ENCODE results near the gene FAM222B. TPM values are rescaled to one million over a fixed set of nuclear protein-coding genes. Genes with fewer than 3 reads are reported as not detected.

Gene FAM222B
- total and polyA plus RNA-seq, 7 donors, result 5.0 to 16.2 (median 11.9) TPM

DNA sequence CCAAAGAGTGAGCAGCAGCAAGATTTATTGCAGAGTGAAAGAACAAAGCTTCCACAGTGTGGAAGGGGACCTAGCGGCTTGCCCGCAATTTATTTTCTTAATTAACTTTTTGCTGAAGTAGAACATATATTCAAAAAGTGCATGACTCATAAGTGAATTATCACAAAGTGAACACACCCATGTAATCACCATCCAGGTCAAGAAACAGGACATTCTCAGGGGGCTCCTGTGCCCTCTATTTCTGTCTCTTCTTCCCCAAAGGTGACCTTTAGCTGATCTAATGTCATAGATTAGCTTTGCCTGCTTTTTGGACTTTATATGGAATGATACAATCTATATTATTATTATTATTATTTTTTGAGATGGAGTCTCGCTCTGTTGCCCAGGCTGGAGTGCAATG is 32.2 kb upstream of the FAM222B start:
- intact Hi-C loops (cut with DNase I), result no loop called here
- no peaks in the 10 kb centered on the region for H3K9me3 ChIP-seq
- TF ChIP-seq POLR2A (IDR thresholded peaks at IDR 0.05), result no peak
- no peak for TF ChIP-seq POLR2AphosphoS5 (IDR thresholded peaks at IDR 0.05)
- TF ChIP-seq EP300 (IDR thresholded peaks at IDR 0.05), result no peak

DNA sequence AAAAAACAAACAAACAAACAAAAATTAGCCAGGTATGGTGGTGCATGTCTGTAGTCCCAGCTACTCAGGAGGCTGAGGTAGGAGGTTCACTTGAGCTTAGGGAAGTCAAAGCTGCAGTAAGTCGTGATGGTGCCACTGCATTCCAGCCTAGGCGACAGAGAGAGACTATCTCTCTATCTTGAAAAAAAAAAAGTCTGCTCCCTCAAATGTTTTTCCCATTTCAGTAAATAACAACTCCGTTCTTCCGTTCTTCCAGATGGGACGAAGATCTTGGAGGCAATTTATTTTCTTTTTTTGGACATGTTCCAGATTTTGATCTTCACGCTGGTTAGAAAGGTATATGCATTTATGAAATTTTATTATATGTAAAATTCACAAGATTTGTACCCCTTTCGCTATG is 31.2 kb upstream of the FAM222B start:
- peaks cover 0 to 10% (median 1%) of the 10 kb centered on the region in 4 donors for H3K36me3 ChIP-seq
- no peak for TF ChIP-seq POLR2A (IDR thresholded peaks at IDR 0.05)
- TF ChIP-seq POLR2AphosphoS5 (IDR thresholded peaks at IDR 0.05), result no peak
- no peak for TF ChIP-seq EP300 (IDR thresholded peaks at IDR 0.05)
- TF ChIP-seq, protein P1, sequence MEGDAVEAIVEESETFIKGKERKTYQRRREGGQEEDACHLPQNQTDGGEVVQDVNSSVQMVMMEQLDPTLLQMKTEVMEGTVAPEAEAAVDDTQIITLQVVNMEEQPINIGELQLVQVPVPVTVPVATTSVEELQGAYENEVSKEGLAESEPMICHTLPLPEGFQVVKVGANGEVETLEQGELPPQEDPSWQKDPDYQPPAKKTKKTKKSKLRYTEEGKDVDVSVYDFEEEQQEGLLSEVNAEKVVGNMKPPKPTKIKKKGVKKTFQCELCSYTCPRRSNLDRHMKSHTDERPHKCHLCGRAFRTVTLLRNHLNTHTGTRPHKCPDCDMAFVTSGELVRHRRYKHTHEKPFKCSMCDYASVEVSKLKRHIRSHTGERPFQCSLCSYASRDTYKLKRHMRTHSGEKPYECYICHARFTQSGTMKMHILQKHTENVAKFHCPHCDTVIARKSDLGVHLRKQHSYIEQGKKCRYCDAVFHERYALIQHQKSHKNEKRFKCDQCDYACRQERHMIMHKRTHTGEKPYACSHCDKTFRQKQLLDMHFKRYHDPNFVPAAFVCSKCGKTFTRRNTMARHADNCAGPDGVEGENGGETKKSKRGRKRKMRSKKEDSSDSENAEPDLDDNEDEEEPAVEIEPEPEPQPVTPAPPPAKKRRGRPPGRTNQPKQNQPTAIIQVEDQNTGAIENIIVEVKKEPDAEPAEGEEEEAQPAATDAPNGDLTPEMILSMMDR (IDR thresholded peaks at IDR 0.05), result no peak
- DNase-seq, result no peak
- no peak overlapping the region for H3K4me3 ChIP-seq
- H3K27me3 ChIP-seq, result no peaks in the 10 kb centered on the region
- H3K27ac ChIP-seq, result no peak overlapping the region
- H3K4me1 ChIP-seq, result no peaks in the 10 kb centered on the region
- H3K9me3 ChIP-seq, result no peaks in the 10 kb centered on the region
- 90 to 94% methylated on average over 7 of the region's 7 CpGs for WGBS, 2 donors
- intact Hi-C loops (cut with DNase I), result no loop called here

More for the DNA sequence above, 32.2 kb upstream of the FAM222B start:
- no peak overlapping the region for H3K27ac ChIP-seq
- H3K4me3 ChIP-seq, result no peak overlapping the region
- no peak for DNase-seq
- WGBS, 2 donors, result 70 to 78% methylated on average over 3 of the region's 3 CpGs
- no peaks in the 10 kb centered on the region for H3K4me1 ChIP-seq
- H3K27me3 ChIP-seq, result no peaks in the 10 kb centered on the region
- peaks cover 2 to 19% (median 10%) of the 10 kb centered on the region in 4 donors for H3K36me3 ChIP-seq

DNA sequence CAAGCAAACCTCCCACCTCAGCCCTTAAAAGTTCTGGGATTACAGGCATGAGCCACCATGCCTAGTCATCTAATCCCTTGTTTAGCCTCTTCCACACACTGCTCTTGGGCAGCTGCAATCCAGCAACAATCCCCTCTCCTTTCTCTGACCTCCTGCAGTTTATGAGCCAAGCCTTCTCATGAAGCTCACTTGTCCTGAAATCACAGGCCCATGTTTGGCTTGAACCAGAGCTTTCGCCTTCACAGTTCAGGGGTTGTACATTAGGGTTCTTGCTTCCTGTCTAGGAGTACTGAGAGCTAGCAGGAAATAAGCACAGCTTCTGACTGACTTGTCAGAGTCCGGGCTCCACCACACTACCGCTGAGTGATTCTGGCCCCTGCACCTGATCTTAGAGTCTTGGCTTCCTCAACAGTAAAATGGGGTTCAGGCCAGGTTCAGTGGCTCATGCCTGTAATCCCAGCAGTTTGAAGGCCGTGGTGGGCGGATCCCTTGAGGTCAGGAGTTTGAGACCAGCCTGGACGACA is 28.5 kb upstream of the FAM222B start:
- Histone ChIP-seq H3K36me3 (no peaks in the 10 kb centered on the region), H3K4me3 (no peak overlapping the region), H3K9me3 (no peaks in the 10 kb centered on the region), H3K27me3 (no peaks in the 10 kb centered on the region), H3K27ac (no peak overlapping the region), H3K4me1 (no peaks in the 10 kb centered on the region)
- intact Hi-C loops (cut with DNase I), result no loop called here
- DNase-seq, result no peak
- WGBS, 2 donors, result 62 to 83% methylated on average over 6 of the region's 6 CpGs
- TF ChIP-seq EP300 (IDR thresholded peaks at IDR 0.05) (no peak), POLR2AphosphoS5 (IDR thresholded peaks at IDR 0.05) (no peak), POLR2A (IDR thresholded peaks at IDR 0.05) (no peak)
- TF ChIP-seq, protein P1 (IDR thresholded peaks at IDR 0.05), result no peak

DNA sequence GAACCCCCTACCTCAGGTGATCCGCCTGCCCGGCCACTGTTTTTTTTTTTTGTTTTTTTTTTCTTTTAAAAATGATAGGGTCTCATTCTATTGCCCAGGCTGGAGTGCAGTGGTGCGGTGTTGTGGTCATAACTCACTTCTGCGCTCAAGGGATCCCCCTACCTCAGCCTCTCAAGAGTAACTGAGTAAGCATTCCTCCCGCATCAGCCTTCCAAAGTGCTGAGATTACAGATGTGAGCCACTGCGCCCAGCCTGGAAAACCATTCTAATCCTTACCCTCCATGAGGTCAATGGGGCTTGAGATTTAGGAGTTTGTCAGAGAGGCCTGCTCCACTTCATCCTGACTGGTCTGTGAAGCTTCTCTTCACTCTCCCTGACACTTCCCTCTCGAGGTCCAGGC is 24.7 kb upstream of the FAM222B start:
- no peak overlapping the region for H3K27ac ChIP-seq
- H3K4me3 ChIP-seq, result no peak overlapping the region
- no peak for DNase-seq
- H3K27me3 ChIP-seq, result no peaks in the 10 kb centered on the region
- H3K36me3 ChIP-seq, result no peaks in the 10 kb centered on the region
- no peaks in the 10 kb centered on the region for H3K9me3 ChIP-seq
- intact Hi-C loops (cut with DNase I), result no loop called here
- no peaks in the 10 kb centered on the region for H3K4me1 ChIP-seq
- TF ChIP-seq, protein P1 (IDR thresholded peaks at IDR 0.05), result no peak
- WGBS, 2 donors, result 93 to 94% methylated on average over 7 of the region's 7 CpGs

DNA sequence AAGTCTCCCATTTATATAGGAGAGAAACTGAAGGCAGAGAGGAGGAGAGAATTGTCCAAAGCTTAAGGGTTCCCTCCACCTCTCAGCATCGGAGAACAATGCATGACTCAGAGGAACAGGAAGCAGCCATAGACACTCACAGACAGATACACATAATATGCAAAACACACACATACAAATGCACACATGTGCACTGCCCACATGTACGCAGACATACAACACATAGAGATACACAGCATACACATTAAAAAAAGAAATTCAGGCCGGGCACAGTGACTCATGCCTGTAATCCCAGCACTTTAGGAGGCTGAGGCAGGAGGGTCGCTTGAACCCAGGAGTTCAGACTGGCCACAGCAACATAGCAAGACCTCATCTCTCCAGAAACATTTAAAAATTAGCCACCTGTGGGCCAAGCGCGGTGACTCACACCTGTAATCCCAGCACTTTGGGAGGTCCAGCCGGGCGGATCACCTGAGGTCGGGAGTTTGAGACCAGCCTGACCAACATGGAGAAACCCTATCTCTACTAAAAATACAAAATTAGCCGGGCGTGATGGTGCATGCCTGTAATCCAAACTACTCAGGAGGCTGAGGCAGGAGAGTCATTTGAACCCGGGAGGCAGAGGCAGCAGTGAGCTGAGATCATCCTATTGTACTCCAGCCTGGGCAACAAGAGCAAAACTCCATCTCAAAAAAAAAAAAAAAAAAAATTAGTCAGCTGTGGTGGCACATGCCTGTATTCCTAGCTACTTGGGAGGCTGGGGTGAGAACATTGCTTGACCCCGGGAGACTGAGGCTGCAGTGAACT is 23.6 kb upstream of the FAM222B start:
- H3K4me1 ChIP-seq, result no peaks in the 10 kb centered on the region
- TF ChIP-seq POLR2A (IDR thresholded peaks at IDR 0.05) (no peak), EP300 (IDR thresholded peaks at IDR 0.05) (no peak), POLR2AphosphoS5 (IDR thresholded peaks at IDR 0.05) (no peak)
- TF ChIP-seq, protein P1 (IDR thresholded peaks at IDR 0.05), result no peak
- no peak overlapping the region for H3K27ac ChIP-seq
- no peaks in the 10 kb centered on the region for H3K27me3 ChIP-seq
- H3K9me3 ChIP-seq, result no peaks in the 10 kb centered on the region
- no peak for DNase-seq
- 87 to 88% methylated on average over 13 of the region's 13 CpGs for WGBS, 2 donors
- no peak overlapping the region for H3K4me3 ChIP-seq
- peaks cover 0 to 5% (median 0%) of the 10 kb centered on the region in 4 donors for H3K36me3 ChIP-seq
- intact Hi-C loops (cut with DNase I), result no loop called here
